ENCODE results near the gene WTIP.

DNA sequence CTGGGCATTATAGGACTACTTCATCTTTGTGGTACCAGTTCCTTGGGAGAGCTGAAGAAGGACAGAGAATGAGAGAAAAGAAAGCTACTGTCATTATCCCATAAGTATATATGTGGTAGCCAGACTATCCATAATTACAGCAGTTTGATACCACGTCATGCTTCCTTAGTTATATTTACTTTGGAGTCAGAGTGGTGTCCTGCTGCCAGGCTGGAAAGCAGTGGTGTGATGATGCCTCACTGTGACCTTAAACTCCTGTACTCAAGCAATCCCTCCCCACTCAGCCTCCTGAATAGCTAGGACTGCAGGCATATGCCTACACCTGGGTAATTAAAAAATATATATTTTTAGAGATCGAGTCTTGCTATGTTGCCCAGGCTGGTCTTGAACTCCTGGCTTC lies 57.8 kb downstream of the WTIP start:
- TF ChIP-seq, protein P1, sequence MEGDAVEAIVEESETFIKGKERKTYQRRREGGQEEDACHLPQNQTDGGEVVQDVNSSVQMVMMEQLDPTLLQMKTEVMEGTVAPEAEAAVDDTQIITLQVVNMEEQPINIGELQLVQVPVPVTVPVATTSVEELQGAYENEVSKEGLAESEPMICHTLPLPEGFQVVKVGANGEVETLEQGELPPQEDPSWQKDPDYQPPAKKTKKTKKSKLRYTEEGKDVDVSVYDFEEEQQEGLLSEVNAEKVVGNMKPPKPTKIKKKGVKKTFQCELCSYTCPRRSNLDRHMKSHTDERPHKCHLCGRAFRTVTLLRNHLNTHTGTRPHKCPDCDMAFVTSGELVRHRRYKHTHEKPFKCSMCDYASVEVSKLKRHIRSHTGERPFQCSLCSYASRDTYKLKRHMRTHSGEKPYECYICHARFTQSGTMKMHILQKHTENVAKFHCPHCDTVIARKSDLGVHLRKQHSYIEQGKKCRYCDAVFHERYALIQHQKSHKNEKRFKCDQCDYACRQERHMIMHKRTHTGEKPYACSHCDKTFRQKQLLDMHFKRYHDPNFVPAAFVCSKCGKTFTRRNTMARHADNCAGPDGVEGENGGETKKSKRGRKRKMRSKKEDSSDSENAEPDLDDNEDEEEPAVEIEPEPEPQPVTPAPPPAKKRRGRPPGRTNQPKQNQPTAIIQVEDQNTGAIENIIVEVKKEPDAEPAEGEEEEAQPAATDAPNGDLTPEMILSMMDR (IDR thresholded peaks at IDR 0.05): no peak
- no peak for TF ChIP-seq POLR2AphosphoS5 (IDR thresholded peaks at IDR 0.05; ENCODE audit: low read depth, low read length)
- TF ChIP-seq, protein P2, sequence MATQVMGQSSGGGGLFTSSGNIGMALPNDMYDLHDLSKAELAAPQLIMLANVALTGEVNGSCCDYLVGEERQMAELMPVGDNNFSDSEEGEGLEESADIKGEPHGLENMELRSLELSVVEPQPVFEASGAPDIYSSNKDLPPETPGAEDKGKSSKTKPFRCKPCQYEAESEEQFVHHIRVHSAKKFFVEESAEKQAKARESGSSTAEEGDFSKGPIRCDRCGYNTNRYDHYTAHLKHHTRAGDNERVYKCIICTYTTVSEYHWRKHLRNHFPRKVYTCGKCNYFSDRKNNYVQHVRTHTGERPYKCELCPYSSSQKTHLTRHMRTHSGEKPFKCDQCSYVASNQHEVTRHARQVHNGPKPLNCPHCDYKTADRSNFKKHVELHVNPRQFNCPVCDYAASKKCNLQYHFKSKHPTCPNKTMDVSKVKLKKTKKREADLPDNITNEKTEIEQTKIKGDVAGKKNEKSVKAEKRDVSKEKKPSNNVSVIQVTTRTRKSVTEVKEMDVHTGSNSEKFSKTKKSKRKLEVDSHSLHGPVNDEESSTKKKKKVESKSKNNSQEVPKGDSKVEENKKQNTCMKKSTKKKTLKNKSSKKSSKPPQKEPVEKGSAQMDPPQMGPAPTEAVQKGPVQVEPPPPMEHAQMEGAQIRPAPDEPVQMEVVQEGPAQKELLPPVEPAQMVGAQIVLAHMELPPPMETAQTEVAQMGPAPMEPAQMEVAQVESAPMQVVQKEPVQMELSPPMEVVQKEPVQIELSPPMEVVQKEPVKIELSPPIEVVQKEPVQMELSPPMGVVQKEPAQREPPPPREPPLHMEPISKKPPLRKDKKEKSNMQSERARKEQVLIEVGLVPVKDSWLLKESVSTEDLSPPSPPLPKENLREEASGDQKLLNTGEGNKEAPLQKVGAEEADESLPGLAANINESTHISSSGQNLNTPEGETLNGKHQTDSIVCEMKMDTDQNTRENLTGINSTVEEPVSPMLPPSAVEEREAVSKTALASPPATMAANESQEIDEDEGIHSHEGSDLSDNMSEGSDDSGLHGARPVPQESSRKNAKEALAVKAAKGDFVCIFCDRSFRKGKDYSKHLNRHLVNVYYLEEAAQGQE (IDR thresholded peaks at IDR 0.05; ENCODE audit: insufficient read depth in 1 of 2, low read depth in 2 of 2, low read length in 1 of 2): no peak
